Neuronal stem cell (in vitro differentiated cells): ENCODE data around the gene DNER.

Source experiments
- DNase-seq: peaks from one replicate; pipeline ENCODE4 v3.0.0-alpha.2; 2013; ENCODE audit warnings: low spot score
- H2AFZ ChIP-seq: one replicate; pipeline ENCODE4 v1.6.1; 2013; ENCODE audit warnings: mild to moderate bottlenecking, low read length, inconsistent platforms
- H2AK5ac ChIP-seq: 2 replicates; pipeline ENCODE4 v1.6.1; 2013; ENCODE audit warnings: low read depth, mild to moderate bottlenecking, inconsistent platforms, low read length, moderate library complexity, mixed read lengths
- H2BK120ac ChIP-seq: 2 replicates; pipeline ENCODE4 v1.6.1; 2013; ENCODE audit warnings: low read depth, mild to moderate bottlenecking, inconsistent platforms, low read length, moderate library complexity, mixed read lengths
- H2BK12ac ChIP-seq: one replicate; pipeline ENCODE4 v1.6.1; 2013; ENCODE audit warnings: low read length, inconsistent platforms
- H2BK15ac ChIP-seq: 2 replicates; pipeline ENCODE4 v1.6.1; 2013; ENCODE audit warnings: mild to moderate bottlenecking, low read length, inconsistent platforms, mixed read lengths
- H2BK5ac ChIP-seq: one replicate; pipeline ENCODE4 v1.6.1; 2013; ENCODE audit warnings: inconsistent platforms, mild to moderate bottlenecking, low read length, moderate library complexity
- H3K14ac ChIP-seq: one replicate; pipeline ENCODE4 v1.6.1; 2013; ENCODE audit warnings: low read length, inconsistent platforms
- H3K18ac ChIP-seq: 2 replicates; pipeline ENCODE4 v1.6.1; 2013; ENCODE audit warnings: low read length, inconsistent platforms
- H3K23ac ChIP-seq: 2 replicates; pipeline ENCODE4 v1.6.1; 2013; ENCODE audit warnings: low read depth, mild to moderate bottlenecking, mixed read lengths, low read length, inconsistent platforms; ENCODE audit not compliant: poor library complexity
- H3K27ac ChIP-seq: replicated peaks from 3 replicates; pipeline ENCODE4 v1.5.1; 2013; ENCODE audit warnings: low read length, inconsistent platforms
- H3K27me3 ChIP-seq, 3 experiments: 2 replicates each; pipeline ENCODE4 v1.6.1; 2013; ENCODE audit warnings: low read length in 3 of 3, mild to moderate bottlenecking in 2 of 3, inconsistent platforms in 1 of 3, low read depth in 1 of 3, mixed read lengths in 1 of 3, moderate library complexity in 1 of 3; ENCODE audit not compliant: control insufficient read depth in 3 of 3, insufficient read depth in 3 of 3
- H3K36me3 ChIP-seq, 2 donors: replicated peaks in 1 of 2; 2 replicates each; pipeline ENCODE4 v1.6.1; 2013; ENCODE audit warnings: low read length in 2 of 2; ENCODE audit not compliant: control insufficient read depth in 2 of 2, insufficient read depth in 2 of 2
- H3K4ac ChIP-seq: 2 replicates; pipeline ENCODE4 v1.6.1; 2013; ENCODE audit warnings: inconsistent platforms, mild to moderate bottlenecking, low read length, moderate library complexity
- H3K4me1 ChIP-seq, 2 donors: 1 replicate in 1 of 2; 2 replicates in 1 of 2; pipeline ENCODE4 v1.6.1; 2013; ENCODE audit warnings: low read length in 2 of 2, low read depth in 1 of 2; ENCODE audit not compliant: control insufficient read depth in 2 of 2, insufficient read depth in 1 of 2
- H3K4me2 ChIP-seq: one replicate; pipeline ENCODE4 v1.6.1; 2013; ENCODE audit warnings: mild to moderate bottlenecking, low read length, inconsistent platforms; ENCODE audit not compliant: insufficient read depth, poor library complexity, severe bottlenecking
- H3K4me3 ChIP-seq, 2 donors: 2 replicates each; pipeline ENCODE4 v1.5.1; 2013; ENCODE audit warnings: low read length in 2 of 2, mild to moderate bottlenecking in 2 of 2, inconsistent platforms in 1 of 2, moderate library complexity in 1 of 2
- H3K79me1 ChIP-seq: one replicate; pipeline ENCODE4 v1.6.1; 2013; ENCODE audit warnings: low read depth, mild to moderate bottlenecking, inconsistent platforms, low read length, moderate library complexity
- H3K9ac ChIP-seq: one replicate; pipeline ENCODE4 v1.6.1; 2013; ENCODE audit warnings: mild to moderate bottlenecking, low read depth, low read length, inconsistent platforms; ENCODE audit not compliant: poor library complexity
- H3K9me3 ChIP-seq, 2 donors: replicated peaks in 1 of 2; 2 replicates each; pipeline versions ENCODE3 to v1.6.1; 2013; ENCODE audit warnings: low read length in 2 of 2, mild to moderate bottlenecking in 2 of 2, inconsistent platforms in 1 of 2, low read depth in 1 of 2, mixed read lengths in 1 of 2, moderate library complexity in 1 of 2; ENCODE audit not compliant: control insufficient read depth in 2 of 2, insufficient read depth in 1 of 2
- H4K8ac ChIP-seq: one replicate; pipeline ENCODE4 v1.6.1; 2013; ENCODE audit warnings: low read depth, mild to moderate bottlenecking, inconsistent platforms, low read length, moderate library complexity
- H4K91ac ChIP-seq: one replicate; pipeline ENCODE4 v1.6.1; 2013; ENCODE audit warnings: low read length, low read depth, mild to moderate bottlenecking, inconsistent platforms; ENCODE audit not compliant: poor library complexity
- WGBS, 2 donors: extraction: QIAGEN DNeasy Blood & Tissue Kit; methylation state at CpG; one replicate each; pipeline ENCODE4 v1.1.7; 2013; ENCODE audit warnings: missing lambda C conversion rate in 2 of 2, mixed read lengths in 1 of 2; ENCODE audit not compliant: insufficient read length in 2 of 2, insufficient replicate concordance in 1 of 2; ENCODE audit errors: extremely low coverage in 2 of 2; 5-methylcytosine and 5-hydroxymethylcytosine counted together

The DNER gene

DNA sequence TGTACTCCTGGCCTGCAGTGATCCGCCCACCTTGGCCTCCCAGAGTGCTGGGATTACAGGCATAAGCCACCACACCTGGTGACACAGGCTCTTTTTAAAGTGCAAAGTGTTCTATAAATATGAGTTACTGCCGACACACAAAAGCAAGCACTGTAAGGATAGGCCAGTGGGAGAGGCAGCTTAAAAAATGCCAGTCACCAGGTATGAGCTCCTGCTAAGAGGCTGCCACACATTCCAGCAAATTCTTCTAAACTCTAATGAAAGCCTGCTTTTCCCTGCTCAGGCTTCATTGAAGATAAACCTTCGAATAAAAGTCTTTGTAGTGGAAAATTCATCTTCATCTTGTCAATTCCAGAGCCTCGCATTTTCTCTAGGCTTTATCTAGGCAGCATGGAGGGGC, 240.2 kb downstream of the DNER start:
- Histone ChIP-seq H3K4me3 (no peak overlapping the region), H3K79me1 (no peaks in the 10 kb centered on the region), H4K8ac (no peak overlapping the region), H3K4me2 (no peak overlapping the region), H2BK5ac (no peak overlapping the region), H2BK15ac (no peak overlapping the region), H3K27ac (no peak overlapping the region), H3K4ac (no peak overlapping the region), H3K18ac (no peak overlapping the region), H2BK12ac (no peak overlapping the region), H3K9ac (no peak overlapping the region), H3K27me3 (no peaks in the 10 kb centered on the region), H3K23ac (no peak overlapping the region), H4K91ac (no peak overlapping the region), H3K9me3 (no peaks in the 10 kb centered on the region), H3K14ac (no peak overlapping the region), H2AFZ (no peak overlapping the region), H3K36me3 (no peaks in the 10 kb centered on the region), H2AK5ac (no peak overlapping the region), H2BK120ac (no peak overlapping the region), H3K4me1 (no peaks in the 10 kb centered on the region)
- WGBS, 2 donors: no CpG with 5 or more reads among the region's 4 CpGs
- DNase-seq: no peak

DNA sequence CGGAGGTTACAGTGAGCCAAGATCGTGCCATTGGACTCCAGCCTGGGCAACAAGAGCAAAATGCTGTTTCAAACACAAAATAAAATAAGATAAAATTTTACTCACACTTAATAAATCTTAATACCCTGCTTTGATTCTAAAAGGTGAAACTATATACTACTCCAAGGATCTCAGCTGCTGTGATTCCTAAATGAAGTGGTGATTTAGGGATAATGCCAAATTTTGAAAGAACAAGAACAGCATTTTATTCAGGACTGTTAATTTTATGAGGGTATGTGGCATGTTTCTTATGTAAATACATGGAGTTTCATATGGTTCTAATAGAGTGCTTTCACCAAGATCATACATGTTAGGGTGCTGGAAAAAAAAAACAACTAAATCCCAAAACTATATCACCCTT, 243.6 kb downstream of the DNER start:
- no CpG with 5 or more reads among the region's 2 CpGs for WGBS, 2 donors
- H3K9ac ChIP-seq: no peak overlapping the region
- no peak overlapping the region for H3K4ac ChIP-seq

DNA sequence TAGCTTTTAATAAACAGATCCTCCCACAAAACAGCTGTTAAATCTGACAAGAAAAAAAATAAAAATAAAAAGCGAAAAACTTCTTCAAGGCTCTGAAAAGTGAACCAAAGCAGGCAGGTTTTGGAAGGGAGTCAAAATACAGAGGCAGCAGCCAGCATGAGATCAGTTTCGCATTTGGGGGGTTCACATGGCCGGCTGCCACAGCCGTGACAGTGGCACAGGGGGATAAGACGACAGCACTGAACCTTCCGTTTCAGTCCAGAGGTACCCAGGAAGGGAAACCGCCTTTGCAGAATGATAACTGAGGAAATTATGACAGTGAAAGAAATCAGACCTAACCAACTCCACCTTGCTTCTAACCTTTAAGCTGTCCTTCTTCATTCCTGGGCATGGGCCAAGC, 246.6 kb downstream of the DNER start:
- Histone ChIP-seq H4K91ac (no peak overlapping the region), H3K4ac (no peak overlapping the region), H3K4me3 (no peak overlapping the region), H2AFZ (no peak overlapping the region), H3K79me1 (no peaks in the 10 kb centered on the region), H4K8ac (no peak overlapping the region), H2BK5ac (no peak overlapping the region), H2BK12ac (no peak overlapping the region), H3K36me3 (no peaks in the 10 kb centered on the region), H3K4me2 (no peak overlapping the region), H3K27me3 (no peaks in the 10 kb centered on the region), H3K18ac (no peak overlapping the region), H3K9me3 (no peaks in the 10 kb centered on the region), H3K4me1 (no peaks in the 10 kb centered on the region), H3K27ac (no peak overlapping the region), H3K14ac (no peak overlapping the region), H3K9ac (no peak overlapping the region), H2BK120ac (no peak overlapping the region), H3K23ac (no peak overlapping the region), H2BK15ac (no peak overlapping the region), H2AK5ac (no peak overlapping the region)
- WGBS, 2 donors: no CpG with 5 or more reads among the region's 7 CpGs
- no peak for DNase-seq

More for the DNA sequence above, 243.6 kb downstream of the DNER start:
- H3K23ac ChIP-seq: no peak overlapping the region
- no peaks in the 10 kb centered on the region for H3K36me3 ChIP-seq
- no peaks in the 10 kb centered on the region for H3K79me1 ChIP-seq
- H3K4me3 ChIP-seq: no peak overlapping the region
- H4K91ac ChIP-seq: no peak overlapping the region
- H3K27ac ChIP-seq: no peak overlapping the region
- H4K8ac ChIP-seq: no peak overlapping the region
- no peak overlapping the region for H2BK120ac ChIP-seq
- no peak overlapping the region for H2BK12ac ChIP-seq
- no peaks in the 10 kb centered on the region for H3K9me3 ChIP-seq
- no peak overlapping the region for H3K18ac ChIP-seq
- H2AK5ac ChIP-seq: no peak overlapping the region
- no peak overlapping the region for H2BK5ac ChIP-seq
- H2BK15ac ChIP-seq: no peak overlapping the region
- no peaks in the 10 kb centered on the region for H3K4me1 ChIP-seq
- H3K14ac ChIP-seq: no peak overlapping the region
- H2AFZ ChIP-seq: no peak overlapping the region
- DNase-seq: no peak
- no peaks in the 10 kb centered on the region for H3K27me3 ChIP-seq
- no peak overlapping the region for H3K4me2 ChIP-seq

DNA sequence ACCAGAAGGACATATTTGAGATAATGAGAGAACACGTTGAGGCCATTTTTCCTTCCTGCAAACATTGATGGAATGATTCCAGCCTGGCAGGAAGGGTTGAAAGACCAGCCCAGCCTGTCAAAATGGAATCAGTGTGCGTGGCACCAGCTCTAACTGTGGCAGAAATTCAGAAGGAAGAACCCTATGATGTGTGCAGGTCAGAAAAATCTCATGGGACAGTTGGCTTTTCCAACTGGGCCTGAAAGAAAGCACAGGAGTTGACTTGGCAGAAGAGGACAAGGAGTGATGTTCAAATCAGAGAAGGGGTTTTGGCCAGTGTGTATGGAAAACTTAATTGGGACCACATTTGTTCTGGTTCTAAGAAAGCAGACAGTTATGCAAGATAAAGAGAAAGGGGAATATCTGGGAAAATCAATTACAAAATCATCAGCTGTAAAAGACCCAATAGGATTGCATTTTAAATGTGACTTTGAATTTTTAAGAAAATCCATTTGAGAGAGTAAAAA, 250.5 kb downstream of the DNER start:
- Histone ChIP-seq H3K79me1 (no peaks in the 10 kb centered on the region), H3K9me3 (no peaks in the 10 kb centered on the region), H3K4me2 (no peak overlapping the region), H3K27ac (no peak overlapping the region), H3K14ac (no peak overlapping the region), H2AK5ac (no peak overlapping the region), H2BK5ac (no peak overlapping the region), H4K8ac (no peak overlapping the region), H3K4me3 (no peak overlapping the region), H2BK120ac (no peak overlapping the region), H2BK15ac (no peak overlapping the region), H2BK12ac (no peak overlapping the region), H3K9ac (no peak overlapping the region), H3K36me3 (no peaks in the 10 kb centered on the region), H2AFZ (no peak overlapping the region), H3K27me3 (no peaks in the 10 kb centered on the region), H4K91ac (no peak overlapping the region), H3K4me1 (no peaks in the 10 kb centered on the region), H3K4ac (no peak overlapping the region), H3K18ac (no peak overlapping the region), H3K23ac (no peak overlapping the region)
- no CpG with 5 or more reads among the region's 2 CpGs for WGBS, 2 donors
- no peak for DNase-seq
